Head of caudate nucleus (tissue), 42 donors: ENCODE measurements around the gene HMGB3.
"Not testable (repeated sequence)": the region's sequence is repeated elsewhere in the genome, so short reads cannot be mapped to it uniquely, and the experiment has no call there.

Experiments
- DNase-seq, 42 donors: peaks; one replicate each; pipeline versions ENCODE4 v3.0.0 to v3.0.0-alpha.2; 2020 to 2021; ENCODE audit warnings: mixed read lengths in 7 of 42
- intact Hi-C: fragments of 100-400 bp; cut with DNase I; formaldehyde crosslinking; loops from one replicate; pipeline ENCODE4 v1.15.0; 2022

The HMGB3 gene

DNA sequence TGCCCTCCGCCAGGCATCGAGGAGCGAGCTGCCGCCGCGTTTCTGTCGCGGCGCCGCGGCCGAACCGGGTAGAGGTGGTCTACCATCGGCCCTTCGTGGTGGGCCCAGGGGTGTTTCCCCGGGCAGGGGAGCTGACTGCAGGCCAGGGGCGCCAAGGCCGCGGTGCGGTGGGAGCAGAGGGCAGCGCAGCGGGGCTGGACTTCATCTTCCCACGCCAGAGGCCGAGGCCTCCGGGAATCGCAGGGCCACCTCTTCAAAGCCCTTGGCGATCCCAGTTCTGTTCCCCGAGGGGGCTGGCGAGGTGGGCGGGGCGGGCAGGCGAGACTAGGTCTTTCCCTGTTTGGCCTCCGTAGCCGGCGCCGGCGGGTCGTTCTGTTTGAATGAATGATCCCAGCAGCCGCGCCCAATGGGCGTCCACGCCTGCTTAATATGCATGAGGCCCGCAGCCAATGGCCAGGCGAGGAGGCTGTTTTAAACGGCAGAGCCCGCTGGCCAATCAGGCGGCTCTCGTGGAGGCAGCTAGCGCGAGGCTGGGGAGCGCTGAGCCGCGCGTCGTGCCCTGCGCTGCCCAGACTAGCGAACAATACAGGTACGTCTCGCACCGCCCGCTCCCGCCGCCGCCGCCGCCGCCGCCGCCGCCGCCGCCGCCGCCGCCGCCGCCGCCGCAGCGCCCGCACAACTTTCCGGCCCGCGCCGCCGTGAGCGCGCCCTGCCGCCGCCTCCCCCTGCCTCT lies at the start of gene HMGB3:
Gene HMGB3, plus strand, starts transcription at position 548 of the 733 bp plus-strand sequence. CDS start 2,265 bp downstream, outside the sequence.
- DNase-seq = peak; percentile 58 to 91 (median 80)
- intact Hi-C loops = no loop called here

DNA sequence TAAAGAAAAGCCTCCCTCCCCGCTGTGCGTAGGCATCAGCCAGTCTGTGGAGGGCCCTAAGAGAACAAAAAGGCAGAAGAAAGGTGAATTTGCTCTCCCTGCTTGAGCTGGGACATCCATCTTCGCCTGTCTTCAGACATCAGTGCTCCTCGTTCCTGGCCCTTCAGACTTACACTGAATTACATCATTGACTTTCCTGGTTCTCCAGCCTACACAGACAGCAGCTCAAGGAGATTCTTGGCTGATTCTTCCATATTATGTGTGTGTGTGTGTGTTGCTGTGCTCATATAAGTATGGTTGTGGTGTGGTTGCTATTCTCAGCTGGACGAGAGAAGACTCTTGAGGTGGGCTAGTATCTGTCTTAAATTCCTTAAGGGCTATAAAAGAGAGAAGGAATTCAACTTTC lies 49.2 kb upstream of the HMGB3 start:
- no peak for DNase-seq
- intact Hi-C loops = no loop called here

DNA sequence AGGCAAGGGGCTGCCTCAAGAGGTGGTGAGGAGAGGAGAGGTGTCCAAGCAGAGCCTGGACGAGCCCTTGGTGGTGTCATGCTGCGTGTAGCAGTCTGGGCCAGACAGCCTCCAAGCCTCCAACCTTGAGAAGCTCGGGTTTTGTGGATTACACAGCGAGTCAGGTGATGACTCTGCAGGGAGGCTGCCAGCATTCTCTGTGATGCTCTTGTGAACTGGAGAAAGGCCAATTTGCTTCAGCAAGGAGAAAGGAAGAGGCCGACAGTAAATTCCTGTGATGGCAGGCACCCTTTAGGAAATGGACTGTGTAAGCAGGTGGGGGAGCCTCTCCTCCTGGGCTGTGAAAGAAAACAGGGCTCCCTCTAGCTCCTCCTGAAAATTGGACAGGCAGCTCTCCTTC lies 48.7 kb upstream of the HMGB3 start:
- no peak for DNase-seq
- intact Hi-C loops = no loop called here

DNA sequence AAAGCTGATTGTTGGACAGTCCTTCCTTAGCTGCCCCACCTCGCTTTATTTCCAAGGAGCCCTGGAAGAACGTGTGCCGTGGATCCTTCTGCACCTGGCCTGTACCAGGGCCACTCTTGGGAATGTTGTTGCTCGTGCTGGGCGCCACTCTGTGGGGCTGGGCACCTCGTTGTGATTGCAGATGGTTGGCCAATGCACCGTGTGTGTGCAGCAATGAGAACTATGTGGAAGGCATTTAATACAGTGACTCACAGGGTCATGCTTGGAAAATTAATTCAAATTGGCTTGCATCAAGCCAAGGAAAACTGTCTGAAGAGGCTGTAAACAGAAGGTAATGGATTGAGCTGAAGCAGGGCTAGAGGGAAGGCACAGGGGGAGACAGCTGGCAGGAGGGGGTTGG lies 47.7 kb upstream of the HMGB3 start:
- intact Hi-C loops = no loop called here

DNA sequence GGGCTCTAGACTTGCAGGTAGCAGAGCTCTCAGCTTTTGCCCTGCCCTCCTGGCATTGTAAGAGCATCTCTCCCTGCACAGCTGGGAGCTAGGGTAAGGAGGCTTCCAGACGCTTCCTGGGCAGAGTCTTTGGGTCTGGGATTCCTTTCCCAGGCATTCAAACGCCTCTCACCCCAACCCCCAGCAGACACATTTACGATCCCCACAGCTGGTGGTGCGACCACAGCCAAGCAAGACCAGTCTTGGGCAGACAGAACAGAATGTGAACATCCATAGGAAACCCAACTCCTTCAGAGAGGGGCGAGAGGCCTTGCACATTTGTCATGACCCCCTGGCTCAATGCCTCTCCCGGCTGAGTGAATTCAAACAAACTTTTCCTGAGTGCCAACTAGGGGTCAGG lies 46.6 kb upstream of the HMGB3 start:
- intact Hi-C loops = no loop called here
- no peak for DNase-seq

More for the DNA sequence above, 47.7 kb upstream of the HMGB3 start:
- DNase-seq = no peak

DNA sequence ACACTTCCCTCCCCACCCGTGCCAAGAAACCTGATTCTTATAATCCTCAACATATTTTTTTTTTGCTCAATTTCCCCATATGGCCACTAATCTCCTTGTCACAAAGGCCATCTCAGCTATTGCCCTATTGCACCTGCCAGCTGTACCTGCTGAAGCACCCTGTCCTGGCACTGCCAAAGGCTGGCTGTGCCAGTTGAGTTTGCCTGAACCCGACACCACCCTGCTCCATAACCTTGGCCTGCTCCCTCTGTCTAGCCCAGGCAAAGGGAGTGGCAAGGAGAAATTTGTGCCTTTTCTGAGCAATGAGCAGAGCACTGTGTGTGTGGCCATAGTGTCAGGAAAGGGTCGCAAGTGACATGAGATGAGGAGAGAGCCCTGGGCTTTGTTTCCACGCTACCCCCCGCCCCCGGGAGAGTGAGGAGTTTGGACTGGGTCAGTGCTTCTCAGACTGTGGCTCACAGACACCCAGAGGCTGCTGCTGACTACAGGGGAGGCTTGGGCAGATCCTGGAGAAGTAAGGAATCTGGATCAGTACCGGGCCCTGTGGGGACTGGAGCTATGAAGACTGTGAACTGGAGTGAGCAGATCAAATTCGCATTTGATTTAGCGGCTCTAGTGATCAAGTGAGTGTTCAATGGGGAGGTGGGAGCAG lies 42.2 kb upstream of the HMGB3 start:
- DNase-seq = no peak
- intact Hi-C loops = no loop called here

DNA sequence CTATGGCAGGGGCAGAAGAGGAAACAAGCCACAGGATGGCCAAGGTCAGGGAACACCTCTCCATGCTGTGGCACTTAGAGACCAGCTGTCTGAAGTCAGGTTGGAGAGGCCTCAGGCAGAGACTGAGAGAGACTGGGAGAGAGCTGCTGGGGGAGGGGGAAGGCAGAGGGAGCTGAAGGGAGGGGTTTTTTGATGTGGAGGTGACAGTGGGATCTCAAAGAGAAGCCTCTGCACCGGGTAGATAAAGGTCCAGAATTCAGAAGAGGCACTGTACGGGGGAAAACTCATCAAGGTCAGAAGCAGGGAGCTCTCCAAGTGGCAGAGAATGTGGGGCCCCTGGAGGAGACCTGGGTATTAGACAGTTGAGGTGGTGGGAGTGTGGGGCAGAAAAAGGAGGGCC lies 41.6 kb upstream of the HMGB3 start:
- intact Hi-C loops = no loop called here
- DNase-seq = no peak

DNA sequence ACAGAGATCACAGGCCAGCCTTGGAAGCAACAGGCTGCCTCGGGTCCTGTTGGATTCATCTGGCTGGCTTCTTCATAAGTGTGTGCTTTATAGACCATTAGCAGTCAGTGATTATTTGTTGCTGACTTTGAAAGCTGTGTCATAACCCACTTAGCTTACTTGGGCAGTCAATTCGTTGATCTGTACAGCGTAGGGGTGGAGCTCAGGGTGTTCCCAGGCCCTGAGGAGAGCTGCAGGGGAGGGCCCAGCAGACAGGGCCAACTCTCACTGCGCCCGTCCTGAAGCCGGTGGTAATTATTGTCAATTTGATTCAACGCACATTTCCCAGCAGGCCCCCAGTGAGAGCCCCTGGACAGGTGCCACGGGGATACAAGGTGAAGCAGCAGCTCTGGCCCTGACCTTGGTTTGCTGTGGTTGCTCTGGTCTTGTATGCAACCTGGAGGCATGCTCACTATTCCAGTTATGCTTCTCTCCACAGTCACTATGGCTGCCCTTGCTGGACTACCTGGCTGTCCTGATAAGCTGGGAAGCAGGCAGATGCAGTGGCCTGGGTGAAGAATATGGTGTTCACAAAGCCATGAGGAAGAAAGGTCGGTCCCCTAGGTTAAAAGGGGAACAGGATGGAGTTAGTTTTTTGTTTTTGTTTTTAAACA lies 40.1 kb upstream of the HMGB3 start:
- intact Hi-C loops = no loop called here
- DNase-seq = no peak

DNA sequence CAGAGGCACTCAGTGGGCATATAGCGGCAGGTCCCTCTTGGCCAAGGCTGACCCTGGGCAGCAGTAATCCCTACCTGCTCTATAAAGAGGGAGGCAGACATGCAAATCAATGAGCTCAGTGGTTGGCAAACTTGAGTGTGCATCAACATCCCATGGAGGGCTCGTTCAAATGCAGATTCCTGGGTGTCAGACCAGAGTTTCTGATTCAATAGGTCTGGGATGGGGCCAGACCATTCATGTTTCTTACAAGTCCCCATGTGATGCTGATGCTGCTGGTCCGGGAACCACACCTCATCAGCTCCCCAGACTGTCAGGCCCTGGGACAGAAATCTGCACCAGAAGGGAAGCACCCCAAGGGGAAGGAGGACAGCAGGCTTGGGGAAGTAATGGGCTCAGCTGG lies 38.9 kb upstream of the HMGB3 start:
- intact Hi-C loops = no loop called here
- no peak for DNase-seq

DNA sequence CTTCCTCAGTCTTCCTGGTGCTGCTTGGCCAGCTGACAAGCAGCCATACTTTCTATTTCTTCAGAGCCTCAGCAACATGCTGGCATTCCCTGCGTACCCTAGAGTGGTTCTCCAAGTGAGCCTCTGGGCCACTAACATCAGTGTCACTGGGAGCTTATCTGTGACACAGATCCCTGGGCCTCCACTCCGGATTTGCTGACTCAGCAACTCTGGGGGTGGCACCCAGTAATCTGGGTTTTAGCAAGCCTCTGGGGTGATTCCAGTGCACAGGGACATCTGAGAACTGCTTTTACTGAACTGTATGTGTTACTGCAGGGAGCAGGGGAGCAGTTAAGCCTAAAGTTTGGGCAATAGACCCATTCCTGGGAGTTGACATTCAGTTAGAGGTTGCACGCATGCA lies 28.2 kb upstream of the HMGB3 start:
- no peak for DNase-seq
- intact Hi-C loops = no loop called here

DNA sequence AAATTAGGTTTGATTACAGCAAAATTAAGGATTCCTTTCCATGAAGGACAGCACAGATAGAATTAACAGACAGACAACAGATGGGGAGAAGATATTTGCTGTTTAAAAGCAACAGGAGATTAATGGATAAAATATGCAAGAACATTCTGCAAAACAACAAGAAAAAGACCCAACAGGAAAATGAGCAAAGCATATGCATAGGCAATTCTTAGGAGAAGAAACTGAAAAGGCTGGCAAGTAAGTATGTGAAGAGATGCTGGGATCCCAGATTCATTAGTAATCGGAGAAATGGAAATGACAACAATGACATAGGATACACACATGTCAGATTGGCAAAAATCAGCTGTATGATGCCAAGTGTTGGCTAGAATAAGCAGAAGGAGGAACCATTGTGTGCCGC lies 27.5 kb upstream of the HMGB3 start:
- intact Hi-C loops = no loop called here
- DNase-seq = no peak

DNA sequence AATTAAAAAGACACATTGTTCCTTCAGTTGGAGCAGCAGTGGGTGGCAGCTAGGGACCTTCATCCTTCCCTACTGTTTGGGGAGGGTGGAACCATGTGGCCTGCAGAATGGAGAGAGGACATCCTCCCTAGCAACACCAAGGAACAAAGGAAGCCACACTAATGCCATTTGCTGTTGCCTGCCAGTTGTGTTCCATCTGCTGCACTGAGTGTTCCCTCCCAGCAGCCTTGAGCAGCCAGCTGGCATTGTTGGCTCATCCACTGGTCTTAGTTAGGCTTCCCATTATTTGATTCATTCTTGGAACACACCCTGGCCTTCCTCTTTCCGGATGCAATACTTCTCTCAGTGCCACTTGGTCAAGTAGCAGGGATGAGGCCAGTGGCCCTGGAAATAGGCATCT lies 25.0 kb upstream of the HMGB3 start:
- intact Hi-C loops = no loop called here
- DNase-seq = peak in 28 of 42 donors; percentile 3 to 53 (median 18)

DNA sequence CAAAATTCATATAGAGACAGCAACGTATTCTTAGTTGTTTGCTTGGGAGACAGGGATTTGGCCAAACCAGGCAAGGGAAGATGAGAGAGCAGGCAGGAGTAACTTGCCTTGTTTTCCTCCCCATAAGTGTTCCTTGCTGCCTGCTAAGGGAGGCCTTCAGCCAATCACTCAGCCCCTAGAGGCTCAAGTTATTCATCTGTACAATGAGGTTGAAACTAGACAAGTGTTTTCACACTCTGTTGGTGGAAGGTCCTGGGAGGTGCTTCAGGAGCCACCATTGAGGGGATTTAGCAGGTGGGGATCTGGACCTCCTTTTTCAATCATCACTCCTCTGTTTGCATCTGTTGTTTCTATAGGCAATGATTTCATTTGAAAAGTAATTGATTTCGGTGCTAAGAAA lies 23.6 kb upstream of the HMGB3 start:
- no peak for DNase-seq
- intact Hi-C loops = no loop called here

DNA sequence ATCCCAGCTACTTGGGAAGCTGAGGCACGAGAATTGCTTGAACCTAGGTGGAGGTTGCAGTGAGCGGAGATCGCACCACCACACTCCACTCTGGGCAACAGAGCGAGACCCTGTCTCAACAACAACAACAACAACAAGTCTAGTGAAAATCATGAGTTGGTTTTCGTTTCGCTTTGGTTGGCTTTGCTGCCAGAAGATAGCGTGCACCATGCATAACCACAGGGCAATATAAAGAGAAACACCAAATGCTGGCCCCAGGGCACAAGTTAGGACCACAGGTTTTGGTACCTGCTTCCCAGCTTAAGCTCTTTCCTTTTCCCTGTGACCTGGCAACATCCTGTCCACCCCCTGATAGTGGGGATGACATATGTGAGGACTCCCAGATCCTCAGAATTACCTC lies 21.5 kb upstream of the HMGB3 start:
- DNase-seq = no peak
- intact Hi-C loops = no loop called here

DNA sequence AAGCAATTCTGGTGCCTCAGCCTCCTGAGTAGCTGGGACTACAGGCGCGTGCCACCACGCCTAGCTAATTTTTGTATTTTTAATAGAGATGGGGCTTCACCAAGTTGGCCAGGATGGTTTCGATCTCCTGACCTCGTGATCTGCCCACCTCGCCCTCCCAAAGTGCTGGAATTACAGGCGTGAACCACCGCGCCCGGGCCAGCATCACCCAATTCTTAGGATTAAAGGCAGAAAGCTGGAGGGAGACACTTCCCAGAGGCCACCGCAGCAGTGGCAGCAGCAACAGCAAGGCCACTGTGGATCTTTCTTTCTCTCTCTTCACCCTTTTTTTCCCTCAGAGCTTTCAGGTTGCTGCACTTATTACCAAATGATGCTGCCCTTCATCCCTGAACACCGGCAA lies 18.7 kb upstream of the HMGB3 start:
- intact Hi-C loops, DNase-seq: not testable (repeated sequence)

DNA sequence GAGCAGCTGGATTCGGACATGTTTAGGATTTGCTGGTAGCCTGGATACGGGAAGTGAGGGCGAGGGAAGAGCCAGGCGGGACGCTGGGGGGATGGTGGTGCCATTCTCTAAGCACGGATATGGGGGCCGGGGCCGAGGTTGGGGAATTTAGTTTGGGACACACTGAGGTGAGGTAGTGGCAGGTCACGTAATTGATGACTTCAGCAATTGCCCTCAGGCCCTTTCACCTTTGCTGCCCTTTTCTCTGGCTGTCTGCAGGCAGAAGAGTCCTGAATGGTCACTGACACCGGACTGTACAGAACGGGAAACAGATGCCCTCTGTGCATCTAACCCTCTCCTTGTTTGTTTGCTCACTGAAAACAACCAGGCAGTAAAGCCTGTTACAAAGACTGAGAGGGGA lies 16.9 kb upstream of the HMGB3 start:
- no peak for DNase-seq
- intact Hi-C loops = no loop called here

DNA sequence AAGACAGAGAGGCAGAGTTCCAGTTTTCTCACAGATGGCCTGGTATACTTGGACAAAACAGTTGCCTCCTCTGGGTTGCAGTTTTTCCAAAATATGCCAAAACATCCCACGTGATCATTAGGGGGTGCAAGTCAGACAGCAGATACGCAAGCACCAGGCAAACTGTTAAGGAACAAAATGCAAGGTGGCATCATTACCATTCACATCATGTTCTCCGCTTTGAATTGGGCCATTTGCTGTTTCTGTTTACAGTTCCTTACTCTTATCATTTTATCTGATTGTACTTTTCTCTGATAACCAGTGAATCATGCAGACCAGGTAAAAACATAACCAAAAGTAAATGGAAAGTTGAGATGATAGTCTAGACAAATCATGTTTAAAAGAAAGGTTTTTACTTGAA lies 16.4 kb upstream of the HMGB3 start:
- intact Hi-C loops = no loop called here
- no peak for DNase-seq

DNA sequence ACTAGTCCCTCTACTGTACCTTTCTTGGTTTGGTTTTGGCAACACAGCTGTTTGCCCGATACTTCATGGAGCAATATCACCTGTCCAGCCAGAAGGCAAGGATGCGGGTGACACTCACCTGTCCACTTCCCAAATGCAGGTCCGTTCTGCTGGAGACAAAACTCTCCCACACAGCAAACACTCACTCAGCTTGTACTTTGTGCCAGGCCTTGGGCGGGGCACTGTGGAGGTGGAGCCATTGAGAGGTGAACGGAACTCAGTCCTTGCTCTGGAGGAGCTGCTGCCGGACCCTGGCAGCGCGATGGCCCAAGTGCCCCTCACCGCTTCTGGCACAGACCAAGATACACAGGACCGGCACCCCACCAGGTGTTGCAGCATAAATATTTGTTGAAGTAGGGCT lies 15.3 kb upstream of the HMGB3 start:
- intact Hi-C loops = no loop called here
- DNase-seq = no peak

DNA sequence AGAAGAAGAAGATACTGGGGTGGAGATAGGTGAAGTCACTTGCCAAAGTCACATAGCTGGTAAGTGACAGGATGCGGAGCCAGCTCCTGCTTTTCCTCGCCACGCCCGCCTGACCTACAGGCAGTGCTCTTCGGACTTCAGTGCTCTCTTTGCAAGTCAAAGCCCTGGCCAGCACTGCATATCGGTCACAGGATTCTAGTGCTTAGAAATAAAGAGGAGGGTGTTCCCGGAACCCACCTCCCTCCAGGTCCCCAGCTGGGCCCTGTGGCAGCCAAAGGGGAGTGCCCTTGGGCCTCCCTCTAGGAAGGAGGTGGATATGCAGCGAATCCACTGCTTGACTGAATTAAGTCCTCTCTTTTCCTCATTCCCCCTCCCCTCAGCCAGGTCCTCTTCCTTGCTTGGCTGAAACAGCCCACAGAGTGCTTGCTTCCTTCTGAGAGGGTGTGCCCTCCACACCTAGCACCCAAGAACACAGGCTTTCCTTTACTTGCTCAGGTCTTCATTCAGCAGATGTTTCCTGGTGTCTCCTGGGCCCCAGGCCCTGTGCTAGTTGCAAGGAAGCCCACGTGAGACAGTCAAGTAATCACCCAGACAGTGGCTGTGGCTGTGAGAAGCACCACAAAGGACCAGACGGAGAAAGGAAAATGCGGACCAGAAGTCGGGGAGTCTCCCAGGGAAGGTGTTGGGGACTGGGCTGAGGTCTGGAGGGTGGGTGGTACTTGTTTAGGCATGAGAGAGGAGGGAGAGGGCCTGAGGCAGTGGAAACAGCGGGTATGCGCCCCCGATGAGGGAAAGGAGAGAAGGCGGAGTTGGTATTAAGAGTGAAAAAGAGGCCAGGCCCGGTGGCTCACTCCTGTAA lies 14.0 kb upstream of the HMGB3 start:
- intact Hi-C loops = no loop called here
- no peak for DNase-seq

DNA sequence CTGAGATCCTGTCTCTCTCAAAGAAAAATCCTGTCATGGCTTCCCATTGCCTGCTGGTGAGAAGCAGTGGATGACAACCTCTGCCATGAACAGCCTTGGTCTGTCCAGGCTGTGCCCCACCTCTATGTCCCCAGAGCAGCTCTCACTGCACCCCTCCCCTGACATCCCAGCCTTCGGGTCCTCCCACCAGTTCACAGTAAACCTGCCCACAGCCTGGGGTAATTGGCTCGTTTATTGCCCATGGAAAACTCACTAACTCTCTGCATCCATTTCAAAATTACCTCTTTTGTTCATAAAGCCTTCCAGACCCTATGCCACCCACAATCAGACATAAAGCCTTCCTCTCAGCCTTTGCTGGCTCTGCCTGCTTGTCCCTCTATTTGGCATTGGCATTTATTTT lies 10.7 kb upstream of the HMGB3 start:
- intact Hi-C loops = no loop called here
- DNase-seq = no peak
